ENCODE data around the gene CPSF4L.

CPSF4L gene

GRCh38 chr17:73231395-73231794, 30.3 kb downstream of the CPSF4L start:
- DNase-seq, result no peak

GRCh38 chr17:73230088-73230487, 31.6 kb downstream of the CPSF4L start:
- no peak for DNase-seq

- DNase-seq, result no peak
These were observed 32.9 kb downstream of the CPSF4L start for GRCh38 chr17:73228748-73229236.

GRCh38 chr17:73227944-73228343, 33.7 kb downstream of the CPSF4L start:
- no peak for DNase-seq

DNA sequence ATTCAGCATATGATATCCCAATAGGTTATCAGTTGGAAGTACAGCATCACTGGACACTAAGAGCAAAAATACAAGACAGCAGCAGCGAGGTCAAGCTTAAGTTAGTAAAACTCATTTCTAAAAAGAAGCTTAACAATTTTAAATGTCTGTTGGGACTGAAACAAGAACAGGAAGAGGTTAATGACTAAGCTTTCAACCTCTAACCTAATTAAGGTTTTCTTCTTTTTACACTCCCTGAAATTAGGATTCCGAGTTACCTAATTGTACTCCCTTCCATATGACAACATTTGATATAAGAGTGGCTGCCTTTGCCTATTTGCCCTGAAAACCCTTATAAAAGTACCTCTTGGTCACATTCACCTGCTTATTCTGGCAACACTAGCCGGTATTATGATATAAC, 34.3 kb downstream of the CPSF4L start:
- no peak for DNase-seq

DNA sequence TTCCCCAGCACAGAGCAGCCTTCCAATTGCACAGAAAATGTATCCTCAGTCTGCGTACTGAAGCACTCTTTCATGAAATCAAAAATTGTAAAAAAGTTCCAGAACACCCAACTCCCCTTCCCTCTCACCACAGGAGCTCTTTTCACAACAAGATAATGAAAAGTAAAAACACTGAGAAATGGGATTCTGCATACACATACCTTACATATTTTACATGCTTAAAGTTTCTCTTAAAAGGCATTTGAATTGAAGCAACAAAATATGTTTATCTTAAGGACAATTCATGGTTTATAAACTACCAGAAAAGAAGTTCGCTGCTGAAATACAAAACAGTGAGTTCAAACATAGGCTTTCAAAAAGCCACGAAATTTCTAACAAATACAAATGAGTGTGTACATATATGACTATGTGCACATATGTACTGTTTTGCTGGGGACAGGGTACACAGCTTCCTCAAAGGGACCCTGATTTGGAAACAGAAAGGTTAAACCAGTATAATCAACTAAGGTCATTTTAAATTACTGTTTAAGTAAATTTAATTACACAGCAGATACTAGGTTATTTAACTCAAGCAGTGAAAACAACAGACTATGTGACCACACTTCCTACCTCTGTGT, 35.0 kb downstream of the CPSF4L start:
- no peak for DNase-seq

DNA sequence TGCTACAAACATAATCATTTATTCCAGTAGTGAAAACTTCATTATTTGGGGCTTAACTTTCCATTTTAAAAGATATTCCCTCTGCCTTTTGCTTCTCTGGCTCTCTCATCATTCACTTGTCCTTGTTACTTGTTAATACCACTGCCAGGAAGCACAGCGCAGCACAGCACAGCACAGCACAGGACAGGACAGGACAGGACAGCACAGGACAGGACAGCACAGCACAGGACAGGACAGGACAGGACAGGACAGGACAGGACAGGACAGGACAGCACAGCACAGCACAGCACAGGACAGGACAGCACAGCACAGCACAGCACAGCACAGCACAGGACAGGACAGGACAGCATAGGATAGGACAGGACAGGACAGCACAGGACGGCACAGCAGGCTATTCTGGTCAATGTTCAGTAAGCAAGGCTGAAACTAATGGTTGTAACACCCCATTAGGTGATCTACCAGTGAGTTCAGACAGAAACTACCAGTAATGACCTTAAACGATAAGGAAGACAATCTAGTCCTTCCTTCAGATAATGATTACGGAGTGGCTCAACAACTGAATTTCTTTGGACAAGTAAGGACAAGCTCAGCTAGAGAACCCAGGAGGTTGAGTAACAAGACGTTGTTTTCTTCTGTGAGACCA, 36.9 kb downstream of the CPSF4L start:
- DNase-seq, result no peak

DNA sequence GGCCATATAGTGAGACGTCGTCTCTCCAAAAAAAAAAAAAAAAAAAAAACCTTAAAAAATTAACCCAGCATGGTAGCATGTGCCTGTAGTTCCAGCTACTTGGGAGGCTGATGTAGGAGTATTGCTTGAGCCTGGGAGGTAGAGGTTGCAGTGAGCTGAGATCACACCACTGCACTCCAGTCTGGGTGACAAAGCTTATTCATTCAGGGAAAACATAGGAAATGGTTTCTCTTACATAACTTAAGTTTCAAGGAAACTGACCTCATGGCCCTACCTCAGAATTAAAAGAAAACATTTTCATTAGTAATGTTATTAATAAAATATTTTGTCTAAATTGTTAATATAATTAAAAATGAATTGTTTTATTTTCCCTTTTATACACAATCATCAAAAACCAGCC, 37.4 kb downstream of the CPSF4L start:
- DNase-seq, result no peak

- DNase-seq, result no peak
These were observed 38.0 kb downstream of the CPSF4L start for GRCh38 chr17:73223626-73224230.

GRCh38 chr17:73215447-73215846, 46.2 kb downstream of the CPSF4L start:
- DNase-seq, result no peak

GRCh38 chr17:73214851-73215250, 46.8 kb downstream of the CPSF4L start:
- DNase-seq, result no peak

DNA sequence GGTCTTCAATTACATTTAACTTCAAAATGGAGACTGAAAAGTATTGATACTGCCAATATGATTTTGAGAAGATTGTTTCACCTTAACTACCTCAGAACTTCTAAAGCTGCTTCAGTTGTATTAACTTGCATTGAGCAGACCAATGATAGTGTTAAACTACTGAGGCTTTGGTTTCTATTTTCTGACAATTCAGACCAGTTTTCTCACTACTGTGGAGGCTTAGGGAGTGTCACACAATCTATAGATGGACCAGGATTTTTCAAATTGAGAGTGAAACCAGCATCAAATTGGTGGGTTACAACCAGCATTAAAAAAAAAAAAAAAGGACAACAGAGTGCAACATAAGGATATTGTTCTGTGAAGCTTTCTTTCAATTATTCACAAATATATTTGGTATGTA, 47.7 kb downstream of the CPSF4L start:
- no peak for DNase-seq

GRCh38 chr17:73211745-73212144, 49.9 kb downstream of the CPSF4L start:
- DNase-seq, result no peak

- DNase-seq, result no peak
These were observed 51.5 kb downstream of the CPSF4L start for GRCh38 chr17:73210002-73210678.

- DNase-seq, result no peak
These were observed 52.2 kb downstream of the CPSF4L start for GRCh38 chr17:73209436-73209835.

DNA sequence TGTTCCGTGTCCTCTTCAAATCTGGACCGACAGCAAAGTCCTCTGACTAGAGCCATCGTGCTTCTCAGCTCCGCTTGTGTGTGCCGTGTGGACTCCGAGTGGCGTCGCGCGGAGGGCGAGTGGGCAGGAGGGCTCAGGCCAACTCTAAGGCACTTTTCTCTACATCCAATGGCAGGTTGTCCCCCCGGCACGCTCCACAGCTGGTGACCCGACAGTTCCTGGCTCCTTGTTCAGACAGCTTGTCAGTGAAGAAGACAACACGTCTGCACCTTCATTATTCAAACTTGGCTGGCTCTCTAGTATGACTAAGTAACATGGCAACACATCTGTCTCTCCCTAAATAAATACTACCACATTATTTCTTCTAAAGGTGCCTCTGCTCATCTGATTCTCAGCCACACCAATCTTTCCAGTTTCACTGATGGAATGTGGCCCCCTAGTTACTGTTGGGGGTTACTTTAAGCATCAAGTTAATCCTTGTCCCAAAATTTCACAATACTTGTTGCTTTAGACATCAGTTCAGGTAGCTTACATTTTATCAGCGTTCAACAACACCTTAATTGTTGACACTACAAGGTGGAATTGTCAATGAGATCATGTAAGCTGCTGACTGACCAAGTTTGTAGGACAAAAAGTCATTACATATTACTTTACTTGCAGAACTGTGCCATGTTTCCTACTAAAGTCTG, 53.4 kb downstream of the CPSF4L start:
- DNase-seq, result no peak

DNA sequence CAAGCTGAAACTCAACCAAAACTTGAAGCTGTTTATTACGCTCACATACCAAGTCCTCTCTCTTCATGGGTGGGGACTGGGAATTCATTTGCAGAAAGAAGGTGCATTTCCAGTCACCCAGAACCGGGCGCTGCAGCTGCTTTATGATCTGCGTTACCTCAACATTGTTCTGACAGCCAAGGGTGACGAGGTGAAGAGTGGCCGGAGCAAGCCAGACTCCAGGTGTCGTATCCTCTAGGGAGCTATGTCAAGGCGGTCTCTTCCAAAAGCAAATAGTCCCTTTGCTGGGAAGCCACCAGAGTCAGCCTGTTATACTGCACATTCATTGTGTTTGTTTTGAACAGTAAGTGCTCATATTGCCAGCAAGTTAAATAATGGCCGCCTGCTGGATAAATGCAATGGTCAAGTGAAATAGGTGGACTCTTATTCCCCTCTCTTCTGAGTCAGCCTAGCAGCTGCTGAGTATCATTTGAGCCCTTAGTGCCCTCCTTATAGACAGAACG, 56.2 kb downstream of the CPSF4L start:
- DNase-seq, result no peak

DNA sequence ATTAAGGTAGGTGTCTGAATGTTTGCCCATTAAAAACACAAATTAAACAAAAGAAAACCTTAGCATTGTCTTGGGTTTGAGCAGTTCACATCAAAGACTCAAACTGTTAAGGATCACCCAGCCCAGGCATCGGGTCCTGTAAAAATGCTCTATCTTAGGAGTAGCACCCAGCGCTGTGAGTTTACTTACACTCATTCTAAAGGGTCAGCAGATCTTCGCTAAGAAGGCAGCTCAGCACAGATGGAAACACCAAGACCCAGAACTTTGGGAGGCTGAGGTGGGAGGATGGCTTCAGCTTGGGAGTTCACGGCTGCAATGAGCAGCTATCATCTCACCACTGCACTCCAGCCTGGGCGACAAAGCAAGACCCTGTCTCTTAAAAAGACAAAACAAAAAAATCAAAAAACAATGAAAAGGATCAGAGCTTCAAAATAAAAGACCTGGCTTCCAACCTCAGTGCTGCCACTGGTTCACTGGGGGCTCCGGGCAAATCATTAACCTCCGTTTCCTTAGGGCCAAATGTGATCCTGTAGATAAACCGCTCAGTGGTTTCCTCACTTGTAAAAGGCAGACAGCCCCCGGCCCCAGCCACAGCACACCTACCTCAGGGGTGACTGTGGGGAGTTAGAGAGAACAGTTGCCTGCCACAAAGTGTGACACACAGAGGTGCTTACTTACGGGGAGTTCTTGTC, 57.7 kb downstream of the CPSF4L start:
- no peak for DNase-seq

DNA sequence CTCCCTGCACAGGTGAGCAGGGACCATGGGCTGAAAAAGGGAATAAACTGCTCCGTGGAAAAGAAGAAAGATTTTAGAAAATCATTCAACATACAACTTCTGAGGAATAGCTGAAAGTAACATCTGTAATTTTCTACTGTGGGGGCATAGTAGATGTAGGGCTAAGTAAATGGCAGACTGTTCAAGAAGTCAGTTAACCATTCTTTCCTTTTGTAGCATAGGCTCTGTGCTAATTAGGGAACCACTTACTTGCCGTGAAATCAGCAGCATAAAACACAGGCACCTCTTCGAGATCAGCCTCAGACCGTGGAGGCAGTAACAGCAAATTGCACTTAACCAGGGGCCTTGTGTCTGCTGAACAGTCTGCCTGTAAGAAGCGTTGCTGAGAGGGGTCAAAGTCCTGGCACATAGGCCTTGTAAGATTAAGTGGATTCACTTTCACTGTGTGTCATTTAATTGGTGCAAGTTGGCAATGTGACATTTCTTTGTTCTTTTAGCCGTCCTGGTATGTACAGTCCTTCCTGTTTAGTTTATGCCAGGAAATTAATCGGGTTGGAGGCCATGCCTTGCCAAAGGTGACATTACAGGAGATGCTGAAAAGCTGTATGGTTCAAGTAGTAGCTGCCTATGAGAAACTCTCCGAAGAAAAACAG, 58.4 kb downstream of the CPSF4L start:
- DNase-seq, result no peak

- DNase-seq, result no peak
These were observed 60.2 kb downstream of the CPSF4L start for GRCh38 chr17:73201215-73202069.

DNA sequence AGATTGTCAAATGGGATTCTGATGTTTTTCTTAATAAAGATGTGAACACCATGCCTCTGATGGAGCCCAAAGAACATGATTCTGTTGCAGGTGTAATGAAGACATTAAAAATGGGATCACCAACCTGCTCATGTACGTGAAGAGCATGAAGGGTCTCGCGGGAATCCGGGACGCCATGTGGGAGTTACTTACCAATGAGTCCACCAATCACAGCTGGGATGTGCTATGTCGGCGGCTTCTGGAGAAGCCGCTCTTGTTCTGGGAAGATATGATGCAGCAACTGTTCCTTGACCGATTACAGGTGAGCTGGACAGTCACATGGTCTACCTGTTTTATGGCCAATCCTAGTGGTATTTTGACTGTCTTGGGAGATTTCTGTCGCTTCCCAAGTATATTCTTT, 61.2 kb downstream of the CPSF4L start:
- no peak for DNase-seq
